ENCODE measurements around the gene SPINT4. TPM values are rescaled to one million over a fixed set of nuclear protein-coding genes. Genes with fewer than 3 reads are reported as not detected.

Gene SPINT4
- polyA plus RNA-seq, 1 donor (not counting 4 experiments of a cell fraction or from before 2014, with no cell fraction given), result not detected

GRCh38 chr20:45735988-45736387, 13.8 kb downstream of the SPINT4 start:
- no peak overlapping the region for H3K4me2 ChIP-seq (ENCODE audit: control insufficient read depth, extremely low read depth, insufficient read depth, low read depth, low read length)
- H3K9ac ChIP-seq (ENCODE audit: control insufficient read depth, extremely low read depth, insufficient read depth, low read length), result no peak overlapping the region
- H3K4me3 ChIP-seq (ENCODE audit: control insufficient read depth in 2 of 3, extremely low read depth in 1 of 3, insufficient read depth in 2 of 3, low read depth in 1 of 3, low read length in 3 of 3), result no peak overlapping the region
- H3K27me3 ChIP-seq (ENCODE audit: control insufficient read depth, extremely low read depth, insufficient read depth, low read length), result no peaks in the 10 kb centered on the region
- dilution Hi-C loops (cut with MboI; ENCODE audit: extremely low pct_ligation_motif_present, low sequenced_read_pairs), result no loop called here
- H3K9me1 ChIP-seq (ENCODE audit: control insufficient read depth, extremely low read depth, insufficient read depth, low read length), result no peaks in the 10 kb centered on the region
- FAIRE-seq (no peak), DNase-seq (ENCODE audit: low read depth, low spot score) (no peak)
- H4K20me1 ChIP-seq (ENCODE audit: control insufficient read depth, extremely low read depth, insufficient read depth, low read length), result no peaks in the 10 kb centered on the region
- H3K9me3 ChIP-seq (ENCODE audit: control insufficient read depth, low read depth, low read length), result no peaks in the 10 kb centered on the region
- no peak overlapping the region for H2AFZ ChIP-seq (ENCODE audit: control insufficient read depth, low read length)
- H3K4me1 ChIP-seq (ENCODE audit: control insufficient read depth, extremely low read depth, insufficient read depth, low read length), result no peaks in the 10 kb centered on the region
- no peaks in the 10 kb centered on the region for H3K36me3 ChIP-seq (ENCODE audit: control insufficient read depth in 2 of 2, extremely low read depth in 1 of 2, insufficient read depth in 2 of 2, low read length in 2 of 2)
- no peak overlapping the region for H3K27ac ChIP-seq (ENCODE audit: control insufficient read depth, insufficient read depth, low read length)
- H3K79me2 ChIP-seq (ENCODE audit: control insufficient read depth, insufficient read depth, low read length), result no peaks in the 10 kb centered on the region
- TF ChIP-seq EZH2 (IDR thresholded peaks at IDR 0.05; ENCODE audit: low read length) (no peak), CTCF (optimal IDR thresholded peaks at IDR 0.05 in 1 of 3, IDR thresholded peaks at IDR 0.05 in 1 of 3, conservative IDR thresholded peaks at IDR 0.05 in 1 of 3; ENCODE audit: extremely low read depth in 1 of 3, insufficient read depth in 2 of 3, low read length in 3 of 3) (no peak)

- Histone ChIP-seq H3K4me1 (ENCODE audit: control insufficient read depth, extremely low read depth, insufficient read depth, low read length) (no peaks in the 10 kb centered on the region), H3K9me1 (ENCODE audit: control insufficient read depth, extremely low read depth, insufficient read depth, low read length) (no peaks in the 10 kb centered on the region), H3K9ac (ENCODE audit: control insufficient read depth, extremely low read depth, insufficient read depth, low read length) (no peak overlapping the region), H4K20me1 (ENCODE audit: control insufficient read depth, extremely low read depth, insufficient read depth, low read length) (no peaks in the 10 kb centered on the region), H3K27ac (ENCODE audit: control insufficient read depth, insufficient read depth, low read length) (no peak overlapping the region), H2AFZ (ENCODE audit: control insufficient read depth, low read length) (no peak overlapping the region), H3K4me2 (ENCODE audit: control insufficient read depth, extremely low read depth, insufficient read depth, low read depth, low read length) (no peak overlapping the region), H3K4me3 (ENCODE audit: control insufficient read depth in 2 of 3, extremely low read depth in 1 of 3, insufficient read depth in 2 of 3, low read depth in 1 of 3, low read length in 3 of 3) (no peak overlapping the region), H3K79me2 (ENCODE audit: control insufficient read depth, insufficient read depth, low read length) (no peaks in the 10 kb centered on the region), H3K27me3 (ENCODE audit: control insufficient read depth, extremely low read depth, insufficient read depth, low read length) (no peaks in the 10 kb centered on the region), H3K36me3 (ENCODE audit: control insufficient read depth in 2 of 2, extremely low read depth in 1 of 2, insufficient read depth in 2 of 2, low read length in 2 of 2) (no peaks in the 10 kb centered on the region), H3K9me3 (ENCODE audit: control insufficient read depth, low read depth, low read length) (no peaks in the 10 kb centered on the region)
- TF ChIP-seq CTCF (optimal IDR thresholded peaks at IDR 0.05 in 1 of 3, IDR thresholded peaks at IDR 0.05 in 1 of 3, conservative IDR thresholded peaks at IDR 0.05 in 1 of 3; ENCODE audit: extremely low read depth in 1 of 3, insufficient read depth in 2 of 3, low read length in 3 of 3), result no peak
- no peak for TF ChIP-seq EZH2 (IDR thresholded peaks at IDR 0.05; ENCODE audit: low read length)
- no peak for FAIRE-seq
- dilution Hi-C loops (cut with MboI; ENCODE audit: extremely low pct_ligation_motif_present, low sequenced_read_pairs), result no loop called here
- DNase-seq (ENCODE audit: low read depth, low spot score), result no peak
These were observed 20.4 kb downstream of the SPINT4 start for GRCh38 chr20:45742596-45742995.

Data from keratinocyte (primary cell).